K562 (cell line): ENCODE data around the gene UIMC1. TPM values are rescaled to one million over a fixed set of nuclear protein-coding genes. Genes with fewer than 3 reads are reported as not detected.

Experiments used
- ATAC-seq: fragments of 200-7000 bp; cut with Tn5 transposase; 3 replicates; pipeline ENCODE4 v1.9.1; 2020; ENCODE audit warnings: moderate library complexity
- BruUV-seq: library from RNA; stranded (reverse); fragments of 400-500 nt; replicated peaks from 2 replicates; lab custom pipeline; 2021; lab: Mats Ljungman, UMichigan
- CTCF ChIA-PET: fragments of 300-600 bp; formaldehyde crosslinking; extraction: SDS; loops from one replicate; lab custom pipeline; 2021; ENCODE audit warnings: low intra/inter-chr PET ratio; lab: Yijun Ruan, JAX
- POLR2A ChIA-PET: fragments of 300-600, 350-650 bp; sonication (Branson Sonifier 250); formaldehyde crosslinking; extraction: SDS; loops from one replicate; lab custom pipeline; 2021; ENCODE audit warnings: antibody characterized with exemption, inconsistent platforms; lab: Yijun Ruan, JAX
- DNase-seq, 4 experiments: peaks; one replicate each; pipeline versions ENCODE4 v3.0.0 to v3.0.0-alpha.2; 2011 to 2018; ENCODE audit warnings: low spot score in 3 of 4, mixed read lengths in 3 of 4; ENCODE audit errors: extremely low read depth in 1 of 4
- FAIRE-seq: peaks from 2 replicates; lab custom pipeline; 2011; peaks lifted over from hg19 to GRCh38; lab: Jason Lieb, UNC
- H2AFZ ChIP-seq: 2 replicates; pipeline ENCODE4 v1.6.0; 2011; ENCODE audit warnings: low read depth, low read length, control low read depth, inconsistent platforms
- H3K27ac ChIP-seq: fragments of 200-600 bp; 3 replicates; pipeline ENCODE4 v1.8.0; 2011; ENCODE audit warnings: low read depth, mild to moderate bottlenecking, control low read depth, inconsistent platforms, low read length, moderate library complexity, mixed read lengths; ENCODE audit errors: extremely low read depth
- H3K27me3 ChIP-seq, 2 experiments: fragments of 300-600 bp in 1 of 2; 2 replicates in 1 of 2; 3 replicates in 1 of 2; pipeline versions ENCODE4 v1.6.0 to v1.8.0; 2011; ENCODE audit warnings: inconsistent platforms in 2 of 2, low read length in 2 of 2, mild to moderate bottlenecking in 1 of 2, mixed read lengths in 1 of 2, moderate library complexity in 1 of 2; ENCODE audit not compliant: control insufficient read depth in 2 of 2, insufficient read depth in 2 of 2
- H3K36me3 ChIP-seq: fragments of 300-600 bp; 3 replicates; pipeline ENCODE4 v1.8.0; 2011; ENCODE audit warnings: mild to moderate bottlenecking, low read length, inconsistent platforms; ENCODE audit not compliant: control insufficient read depth, insufficient read depth
- H3K4me1 ChIP-seq, 2 experiments: fragments of 200-600 bp in 1 of 2; replicated peaks in 1 of 2; 2 replicates in 1 of 2; 3 replicates in 1 of 2; pipeline versions ENCODE4 v1.5.1 to v1.8.0; 2011; ENCODE audit warnings: inconsistent platforms in 2 of 2, low read length in 2 of 2, mild to moderate bottlenecking in 1 of 2, mixed read lengths in 1 of 2, moderate library complexity in 1 of 2; ENCODE audit not compliant: control insufficient read depth in 2 of 2, insufficient read depth in 2 of 2
- H3K4me2 ChIP-seq: 2 replicates; pipeline ENCODE4 v1.6.1; 2011; ENCODE audit warnings: low read length, control low read depth, inconsistent platforms, mixed read lengths; ENCODE audit not compliant: insufficient read depth
- H3K4me3 ChIP-seq: fragments of 200-600 bp; sonication (generic), shearing (Covaris generic); 2 replicates; pipeline ENCODE4 v1.5.1; 2016; ENCODE audit warnings: control low read depth, inconsistent platforms
- H3K79me2 ChIP-seq: fragments of 200-600 bp; 3 replicates; pipeline ENCODE4 v1.8.0; 2011; ENCODE audit warnings: low read length, inconsistent platforms; ENCODE audit not compliant: control insufficient read depth, insufficient read depth
- H3K9ac ChIP-seq, 2 experiments: 2 replicates each; pipeline versions ENCODE4 v1.6.0 to v1.6.1; 2011; ENCODE audit warnings: low read depth in 2 of 2, low read length in 2 of 2, control low read depth in 1 of 2, inconsistent platforms in 1 of 2, mild to moderate bottlenecking in 1 of 2, mixed read lengths in 1 of 2; ENCODE audit not compliant: insufficient read depth in 1 of 2
- H3K9me1 ChIP-seq: one replicate; pipeline ENCODE4 v1.6.0; 2011; ENCODE audit warnings: inconsistent platforms, mild to moderate bottlenecking, low read length, moderate library complexity; ENCODE audit not compliant: control insufficient read depth, insufficient read depth
- H3K9me3 ChIP-seq: replicated peaks from 2 replicates; pipeline ENCODE4 v1.5.1; 2011; ENCODE audit warnings: low read depth, low read length, inconsistent platforms; ENCODE audit not compliant: control insufficient read depth, insufficient read depth
- H4K20me1 ChIP-seq: replicated peaks from 2 replicates; pipeline ENCODE4 v1.6.1; 2011; ENCODE audit warnings: low read length, inconsistent platforms, mixed read lengths; ENCODE audit not compliant: control insufficient read depth, insufficient read depth
- ZBTB40 ChIP-seq, 2 experiments: fragments of 450-650 bp in 1 of 2; sonication (generic) in 1 of 2; formaldehyde crosslinking in 1 of 2; IDR thresholded peaks; 2 replicates each; pipeline versions ENCODE4 v1.7.1 to v1.9.0; 2016 to 2022; ENCODE audit warnings: inconsistent platforms in 1 of 2, mild to moderate bottlenecking in 1 of 2, missing genetic modification reagents in 1 of 2
- ZNF696 ChIP-seq: fragments of 250-450 bp; sonication (Bioruptor Pico); conservative IDR thresholded peaks from 2 replicates; pipeline ENCODE4 v1.4.0; 2020; ENCODE audit warnings: mild to moderate bottlenecking, moderate library complexity
- WGBS: fragments of 100-300 bp; shearing (Covaris generic); methylation state at CpG from one replicate; pipeline ENCODE4 v1.1.6; 2016; ENCODE audit warnings: low coverage, mixed read lengths; ENCODE audit not compliant: insufficient coverage; ENCODE audit errors: missing lambda C conversion rate; 5-methylcytosine and 5-hydroxymethylcytosine counted together
- in situ Hi-C: fragments of 300-500 bp; cut with MboI; formaldehyde crosslinking; loops from 4 replicates; pipeline ENCODE4 v1.15.0; 2018; ENCODE audit warnings: inconsistent platforms, mixed read lengths
- intact Hi-C: fragments of 100-400 bp; cut with micrococcal nuclease; formaldehyde crosslinking; loops from 2 replicates; pipeline ENCODE4 v1.14.2; 2022
- polyA plus RNA-seq, 8 experiments: library from polyadenylated mRNA; depleted of rRNA in 4 of 8; stranded (reverse) in 5 of 8; unstranded in 3 of 8; fragments of >200 nt; fragmentation: Nextera tagmentation in 2 of 8; fragmentation: Illumina TruSeq in 1 of 8; extraction: Ambion mirVana in 2 of 8; extraction: Trizol in 1 of 8; gene quantifications; 2 replicates each; pipeline versions ENCODE4 v1.2.1 to v1.2.3, GENCODE V29; 2011 to 2014; ENCODE audit warnings: inconsistent platforms in 1 of 8, missing spikeins in 1 of 8
- total RNA-seq, 7 experiments: library from RNA; depleted of rRNA in 6 of 7; stranded (reverse); fragments of >200 nt in 6 of 7; fragmentation: Illumina TruSeq in 2 of 7; extraction: Trizol in 2 of 7; gene quantifications; 2 replicates each; pipeline versions ENCODE4 v1.2.1 to v1.2.3, GENCODE V29; 2011 to 2021; ENCODE audit warnings: low replicate concordance in 1 of 7

The UIMC1 gene
- total and polyA plus RNA-seq, 9 of the 15 experiments (the other 6 are each of a cell fraction or from before 2014, with no cell fraction given) = 14.9 to 51.7 (median 36.8) TPM

DNA sequence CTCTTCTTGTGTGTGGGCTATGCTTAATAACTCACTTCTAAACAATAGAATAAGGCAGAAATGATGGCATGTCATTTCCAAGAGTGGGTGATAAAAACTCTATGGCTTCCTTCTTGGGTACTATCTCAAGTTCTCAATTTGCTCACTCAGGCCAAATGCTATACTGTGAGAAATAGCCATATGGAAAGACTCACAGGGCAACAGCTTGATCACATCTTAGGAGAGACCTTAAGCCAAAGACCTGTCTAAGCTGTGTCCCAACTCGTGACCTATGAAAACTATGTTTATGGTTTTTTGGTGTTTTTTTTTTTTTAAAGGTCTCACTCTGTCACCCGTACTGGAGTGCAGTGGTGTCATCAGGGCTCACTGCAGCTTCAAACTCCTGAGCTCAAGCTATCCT is 2.1 kb upstream of the UIMC1 start:
- BruUV-seq = no TSS peak
- 55% methylated on average over 2 of the region's 2 CpGs for WGBS

More for the DNA sequence above, 2.1 kb upstream of the UIMC1 start:
- Histone ChIP-seq H3K4me1 (peaks cover 3 to 20% of the 10 kb centered on the region in 2 experiments; a peak in 3 of 5 replicates), H2AFZ (no peak overlapping the region), H3K27ac (no peak overlapping the region), H3K4me3 (no peak overlapping the region), H3K4me2 (no peak overlapping the region), H3K36me3 (peaks cover 14% of the 10 kb centered on the region), H3K79me2 (peaks cover 29% of the 10 kb centered on the region), H4K20me1 (peaks cover 17% of the 10 kb centered on the region), H3K9me1 (no peaks in the 10 kb centered on the region), H3K9ac (no peak overlapping the region; a peak in 1 of 4 replicates), H3K9me3 (no peaks in the 10 kb centered on the region), H3K27me3 (no peaks in the 10 kb centered on the region)
- no peak for ATAC-seq
- DNase-seq = no peak
- ChIA-PET CTCF (interaction anchor here (0.6 kb wide), 1 partner anchor 103 kb away, joined by 3 read pairs; no protein-coding TSS in a partner anchor), POLR2A (interaction anchor here (0.6 to 1.4 kb wide), 3 partner anchors 13 to 82 kb away, joined by 3 to 5 read pairs (median 3); partner anchors contain the start of gene ZNF346)
- in situ Hi-C loops (no loop called here), intact Hi-C loops (no loop called here)
- TF ChIP-seq ZNF696 (CRISPR knock-in tag) (no peak), ZBTB40 (IDR thresholded peaks at IDR 0.05) (no peak), ZBTB40 (CRISPR knock-in tag; IDR thresholded peaks at IDR 0.05) (no peak)
- FAIRE-seq = no peak
